A549 (cell line): Measurements from ENCODE around the gene KIAA0040.

ENCODE experiments used
- POLR2A ChIP-seq: IDR thresholded peaks from 2 replicates; pipeline ENCODE4 v1.6.1; 2012; ENCODE audit warnings: mild to moderate bottlenecking, low read length
- SREBF2 ChIP-seq: fragments of 450-650 bp; IDR thresholded peaks from 2 replicates; pipeline ENCODE4 v1.6.1; 2014; ENCODE audit warnings: mild to moderate bottlenecking, moderate library complexity
- TF ChIP-seq, protein P1 (sequence below): fragments of >200 bp; sonication (Bioruptor Twin); formaldehyde crosslinking; IDR thresholded peaks from 3 replicates; pipeline ENCODE4 v1.5.1; 2016

DNA sequence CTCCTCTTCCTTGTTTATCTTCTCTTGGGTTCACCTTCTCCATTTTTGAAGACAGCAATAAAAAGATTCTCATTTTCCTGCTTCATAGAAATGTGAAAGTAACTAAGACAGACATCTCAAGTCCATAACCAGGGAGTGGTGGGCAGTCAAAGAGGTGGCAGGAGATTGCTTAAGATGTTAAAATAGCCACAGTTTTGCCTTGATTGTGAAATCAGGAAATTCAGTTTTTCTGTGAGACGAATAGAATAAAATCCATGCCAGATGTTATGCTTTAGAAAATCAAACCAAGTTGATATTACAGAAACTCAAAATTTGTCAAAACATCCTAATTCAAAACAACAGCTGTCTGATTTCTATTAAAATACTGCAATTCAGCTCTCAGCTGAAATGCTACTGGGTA is 67.7 kb downstream of the KIAA0040 start:
- TF ChIP-seq SREBF2: no peak
- TF ChIP-seq, protein P1, sequence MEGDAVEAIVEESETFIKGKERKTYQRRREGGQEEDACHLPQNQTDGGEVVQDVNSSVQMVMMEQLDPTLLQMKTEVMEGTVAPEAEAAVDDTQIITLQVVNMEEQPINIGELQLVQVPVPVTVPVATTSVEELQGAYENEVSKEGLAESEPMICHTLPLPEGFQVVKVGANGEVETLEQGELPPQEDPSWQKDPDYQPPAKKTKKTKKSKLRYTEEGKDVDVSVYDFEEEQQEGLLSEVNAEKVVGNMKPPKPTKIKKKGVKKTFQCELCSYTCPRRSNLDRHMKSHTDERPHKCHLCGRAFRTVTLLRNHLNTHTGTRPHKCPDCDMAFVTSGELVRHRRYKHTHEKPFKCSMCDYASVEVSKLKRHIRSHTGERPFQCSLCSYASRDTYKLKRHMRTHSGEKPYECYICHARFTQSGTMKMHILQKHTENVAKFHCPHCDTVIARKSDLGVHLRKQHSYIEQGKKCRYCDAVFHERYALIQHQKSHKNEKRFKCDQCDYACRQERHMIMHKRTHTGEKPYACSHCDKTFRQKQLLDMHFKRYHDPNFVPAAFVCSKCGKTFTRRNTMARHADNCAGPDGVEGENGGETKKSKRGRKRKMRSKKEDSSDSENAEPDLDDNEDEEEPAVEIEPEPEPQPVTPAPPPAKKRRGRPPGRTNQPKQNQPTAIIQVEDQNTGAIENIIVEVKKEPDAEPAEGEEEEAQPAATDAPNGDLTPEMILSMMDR: no peak
- no peak for TF ChIP-seq POLR2A
